Small intestine (tissue), 7 donors: Measurements from ENCODE around the gene BAZ1A. TPM values are rescaled to one million over a fixed set of nuclear protein-coding genes. Genes with fewer than 3 reads are reported as not detected.
"Not testable (repeated sequence)": the region's sequence is repeated elsewhere in the genome, so short reads cannot be mapped to it uniquely, and the experiment has no call there.

Source experiments
- DNase-seq, 2 donors: peaks; one replicate each; pipeline versions ENCODE4 v3.0.0 to v3.0.0-alpha.2; 2013
- FAIRE-seq: peaks from 2 replicates; lab custom pipeline; 2012; peaks lifted over from hg19 to GRCh38; lab: Jason Lieb, UNC
- H3K27ac ChIP-seq, 3 donors: one replicate each; pipeline ENCODE4 v1.5.1; 2013; ENCODE audit warnings: low read length in 2 of 3, mild to moderate bottlenecking in 2 of 3, control low read depth in 1 of 3, inconsistent platforms in 1 of 3, low read depth in 1 of 3, moderate library complexity in 1 of 3
- H3K27me3 ChIP-seq, 3 donors: one replicate each; pipeline ENCODE4 v1.6.1; 2013; ENCODE audit warnings: low read length in 3 of 3, inconsistent platforms in 1 of 3; ENCODE audit not compliant: control insufficient read depth in 3 of 3, insufficient read depth in 3 of 3
- H3K36me3 ChIP-seq, 3 donors: one replicate each; pipeline ENCODE4 v1.6.1; 2013; ENCODE audit warnings: low read length in 3 of 3, inconsistent platforms in 1 of 3, low read depth in 1 of 3, mild to moderate bottlenecking in 1 of 3, moderate library complexity in 1 of 3; ENCODE audit not compliant: control insufficient read depth in 3 of 3, insufficient read depth in 2 of 3
- H3K4me1 ChIP-seq, 3 donors: one replicate each; pipeline ENCODE4 v1.6.1; 2013; ENCODE audit warnings: low read length in 2 of 3, inconsistent platforms in 1 of 3, low read depth in 1 of 3, mild to moderate bottlenecking in 1 of 3, moderate library complexity in 1 of 3; ENCODE audit not compliant: control insufficient read depth in 3 of 3, insufficient read depth in 2 of 3
- H3K4me3 ChIP-seq, 3 donors: one replicate each; pipeline ENCODE4 v1.5.1; 2013; ENCODE audit warnings: low read length in 3 of 3, control low read depth in 1 of 3, inconsistent platforms in 1 of 3, low read depth in 1 of 3, mild to moderate bottlenecking in 1 of 3, moderate library complexity in 1 of 3
- H3K9me3 ChIP-seq, 2 donors: one replicate each; pipeline ENCODE4 v1.6.1; 2013; ENCODE audit warnings: low read depth in 1 of 2, low read length in 1 of 2; ENCODE audit not compliant: control insufficient read depth in 2 of 2, insufficient read depth in 1 of 2
- WGBS, 3 donors: extraction: QIAGEN DNeasy Blood & Tissue Kit; methylation state at CpG; one replicate each; pipeline ENCODE4 v1.1.7; 2013; 5-methylcytosine and 5-hydroxymethylcytosine counted together
- polyA plus RNA-seq, 4 donors: library from polyadenylated mRNA; stranded (reverse) in 3 of 4; unstranded in 1 of 4; fragments of 200-250 nt in 3 of 4; fragments of 120-200 nt in 1 of 4; gene quantifications; one replicate each; pipeline versions ENCODE4 v1.2.1 to v1.2.3, GENCODE V29; 2013
- donor health status: healthy with polysubstance abuse.
- donor health status: control.
- donor health status: control.
- donor health status: Bipolar disorder and iron deficiency.
- donor health status: healthy.

Gene BAZ1A
- polyA plus RNA-seq, 4 donors = 16.4 to 40.3 (median 25.4) TPM

DNA sequence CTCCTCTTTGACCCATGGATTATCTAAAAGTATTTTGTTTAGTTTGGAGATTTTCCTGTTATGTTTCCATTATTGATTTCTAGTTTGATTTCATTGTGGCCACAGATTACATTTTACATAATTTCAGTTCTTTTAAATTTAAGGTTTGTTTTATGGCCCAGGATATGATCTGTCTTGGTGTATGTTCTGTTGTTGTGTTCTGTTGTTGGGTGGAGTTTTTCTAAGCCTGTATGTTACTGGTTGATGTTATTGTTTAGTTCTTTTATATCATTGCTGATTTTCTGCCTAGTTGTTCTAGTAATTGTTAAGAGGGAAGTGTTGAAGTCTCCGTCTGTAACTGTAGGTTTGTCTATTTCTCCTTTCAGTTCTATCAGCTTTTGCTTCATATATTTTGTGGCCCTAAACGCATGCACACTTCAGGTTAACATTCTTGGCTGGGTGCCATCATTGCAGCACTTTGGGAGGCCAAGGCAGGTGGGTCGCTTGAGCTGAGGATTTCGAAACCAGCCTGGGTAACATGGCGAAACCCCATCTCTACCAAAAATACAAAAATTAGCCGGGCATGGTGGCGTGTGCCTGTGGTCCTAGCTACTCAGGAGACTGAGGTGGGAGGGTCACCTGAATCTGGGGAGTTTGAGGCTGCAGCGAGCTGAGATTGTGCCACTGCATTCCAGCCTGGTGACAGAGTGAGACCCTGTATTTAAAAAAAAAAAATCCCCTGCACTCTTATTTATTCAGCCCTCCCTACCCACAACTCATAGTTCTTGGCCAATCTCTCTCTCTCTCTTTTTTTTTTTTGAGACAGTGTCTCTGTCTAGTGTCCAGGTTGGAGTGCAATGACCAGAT lies 132.7 kb downstream of the BAZ1A start:
- DNase-seq (no peak), FAIRE-seq (no peak)
- Histone ChIP-seq H3K4me3 (no peak overlapping the region), H3K27ac (no peak overlapping the region), H3K36me3 (no peaks in the 10 kb centered on the region), H3K4me1 (no peaks in the 10 kb centered on the region), H3K9me3 (no peaks in the 10 kb centered on the region), H3K27me3 (no peaks in the 10 kb centered on the region)
- 84 to 88% (median 85%) methylated on average over 8 of the region's 8 CpGs for WGBS, 3 donors

DNA sequence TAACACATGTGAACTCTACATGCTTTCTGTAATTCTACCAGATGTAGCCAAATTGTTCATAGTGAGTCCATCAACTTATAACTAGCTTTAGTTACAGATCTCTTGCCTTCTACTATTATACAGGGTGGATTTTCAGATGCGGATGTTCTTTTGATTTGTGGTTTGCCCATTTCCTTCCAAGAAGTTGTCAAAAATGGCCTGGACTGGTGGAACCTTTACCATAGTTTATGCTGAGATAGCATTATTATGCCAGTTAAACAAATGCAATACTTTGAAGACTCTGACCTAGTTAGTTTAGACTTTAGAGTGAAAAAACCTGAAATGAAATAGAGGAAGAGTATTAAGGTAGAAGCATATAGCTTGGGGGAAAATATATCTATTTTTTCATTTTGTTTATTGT lies 133.3 kb downstream of the BAZ1A start:
- H3K4me3 ChIP-seq = no peak overlapping the region
- H3K9me3 ChIP-seq = no peaks in the 10 kb centered on the region
- no peaks in the 10 kb centered on the region for H3K4me1 ChIP-seq
- FAIRE-seq (no peak), DNase-seq (peak in 1 of 2 donors; percentile 3)
- 59 to 92% (median 78%) methylated on average over 1 of the region's 1 CpG for WGBS, 3 donors
- no peak overlapping the region for H3K27ac ChIP-seq
- no peaks in the 10 kb centered on the region for H3K27me3 ChIP-seq
- no peaks in the 10 kb centered on the region for H3K36me3 ChIP-seq

DNA sequence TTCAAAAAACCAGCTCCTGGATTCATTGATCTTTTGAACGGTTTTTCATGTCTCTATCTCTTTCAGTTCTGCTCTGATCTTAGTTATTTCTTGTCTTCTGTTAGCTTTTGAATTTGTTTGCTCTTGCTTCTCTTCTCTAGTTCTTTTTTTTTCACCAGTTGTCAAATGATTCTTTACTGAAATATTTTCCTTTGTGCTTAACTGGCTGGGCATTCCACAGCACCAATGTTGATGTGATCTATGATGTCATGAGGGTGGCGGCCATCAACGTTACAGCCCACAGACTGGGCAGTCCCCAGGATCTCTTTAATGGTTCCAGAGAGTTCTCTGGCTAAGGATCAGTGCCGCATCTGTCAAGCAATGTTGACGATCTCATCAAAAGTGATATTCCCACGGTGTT lies 135.0 kb downstream of the BAZ1A start:
- H3K4me1 ChIP-seq, H3K4me3 ChIP-seq, H3K27ac ChIP-seq, DNase-seq, FAIRE-seq, H3K9me3 ChIP-seq, H3K36me3 ChIP-seq, H3K27me3 ChIP-seq: not testable (repeated sequence)
- 76 to 86% (median 80%) methylated on average over 6 of the region's 6 CpGs for WGBS, 3 donors

DNA sequence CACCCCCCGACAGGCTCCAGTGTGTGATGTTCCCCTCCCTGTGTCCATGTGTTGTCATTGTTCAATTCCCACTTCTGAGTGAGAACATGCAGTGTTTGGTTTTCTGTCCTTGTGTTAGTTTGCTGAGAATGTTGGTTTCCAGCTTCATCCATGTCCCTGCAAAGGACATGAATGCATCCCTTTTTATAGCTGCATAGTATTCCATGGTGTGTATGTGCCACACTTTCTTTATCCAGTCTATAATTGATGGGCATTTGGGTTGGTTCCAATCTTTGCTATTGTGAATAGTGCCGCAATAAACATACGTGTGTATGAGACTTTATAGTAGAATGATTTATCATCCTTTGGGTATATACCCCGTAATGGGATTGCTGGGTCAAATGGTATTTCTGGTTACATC lies 138.1 kb downstream of the BAZ1A start:
- 90 to 93% (median 92%) methylated on average over 4 of the region's 4 CpGs for WGBS, 3 donors
- H3K9me3 ChIP-seq, H3K27ac ChIP-seq, H3K27me3 ChIP-seq, H3K4me1 ChIP-seq, DNase-seq, H3K36me3 ChIP-seq, FAIRE-seq, H3K4me3 ChIP-seq: not testable (repeated sequence)

DNA sequence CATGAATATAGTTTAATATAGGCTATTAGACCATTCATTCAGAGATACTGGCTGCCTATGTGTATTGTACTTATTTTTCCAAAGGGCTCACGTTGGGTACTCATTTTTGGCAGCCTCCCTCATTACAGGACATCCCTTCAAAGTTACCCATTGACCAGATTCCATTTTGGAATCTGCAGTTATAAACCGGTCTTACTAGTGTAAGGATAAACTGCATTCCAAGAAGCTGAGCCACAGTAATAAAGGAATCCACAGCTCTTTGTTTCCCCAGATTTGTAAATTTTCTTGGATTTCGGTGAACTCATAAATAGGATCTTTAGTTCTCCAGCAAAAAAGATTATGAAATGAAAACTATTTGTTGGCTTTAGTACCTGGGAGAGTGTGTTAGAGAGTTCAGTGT lies 141.9 kb downstream of the BAZ1A start:
- Histone ChIP-seq H3K4me3 (no peak overlapping the region), H3K27ac (no peak overlapping the region), H3K4me1 (no peaks in the 10 kb centered on the region), H3K9me3 (no peaks in the 10 kb centered on the region), H3K27me3 (no peaks in the 10 kb centered on the region), H3K36me3 (no peaks in the 10 kb centered on the region)
- FAIRE-seq (no peak), DNase-seq (no peak)
- 47 to 66% (median 60%) methylated on average over 3 of the region's 3 CpGs for WGBS, 3 donors

DNA sequence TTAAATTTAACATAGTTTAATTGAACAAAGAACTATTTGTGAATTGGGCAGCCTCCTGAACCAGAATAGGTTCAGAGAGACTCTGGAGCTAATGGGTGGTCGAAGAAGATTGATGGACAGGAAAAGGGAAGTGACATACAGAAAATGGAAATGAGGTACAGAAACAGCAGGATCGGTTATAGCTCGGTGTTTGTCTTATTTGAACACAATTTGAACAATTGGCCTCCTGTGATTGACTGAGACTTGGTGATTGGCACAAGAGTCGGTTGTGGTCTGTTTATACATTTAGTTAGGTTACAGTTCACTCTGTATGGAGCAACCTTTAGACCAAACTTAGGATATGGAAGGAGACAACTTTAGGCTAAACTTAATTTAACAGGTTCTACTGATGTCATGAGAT lies 142.4 kb downstream of the BAZ1A start:
- Histone ChIP-seq H3K9me3 (no peaks in the 10 kb centered on the region), H3K27ac (no peak overlapping the region), H3K4me1 (no peaks in the 10 kb centered on the region), H3K4me3 (no peak overlapping the region), H3K36me3 (no peaks in the 10 kb centered on the region), H3K27me3 (no peaks in the 10 kb centered on the region)
- DNase-seq (no peak), FAIRE-seq (no peak)
- 63 to 77% (median 70%) methylated on average over 4 of the region's 4 CpGs for WGBS, 3 donors

DNA sequence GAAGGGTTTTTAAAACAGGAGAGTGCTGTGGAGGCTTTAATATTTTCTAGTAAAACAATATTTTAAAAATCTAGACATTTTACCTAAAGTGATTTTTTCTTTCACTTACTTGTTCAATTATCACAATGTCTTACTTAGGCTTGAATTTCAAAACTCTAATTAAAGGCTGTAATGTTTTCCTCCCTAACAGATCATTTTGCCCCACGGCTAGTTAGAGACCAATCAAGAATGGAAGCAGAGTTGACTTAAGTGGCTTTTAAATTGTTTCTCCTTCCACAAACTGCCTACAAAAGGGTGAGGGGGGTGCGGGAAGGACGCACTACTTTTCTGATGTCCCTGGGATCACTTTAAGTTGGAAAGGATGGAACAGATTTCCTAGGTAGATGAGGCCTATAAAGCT lies 151.3 kb downstream of the BAZ1A start:
- Histone ChIP-seq H3K4me1 (no peaks in the 10 kb centered on the region), H3K27me3 (no peaks in the 10 kb centered on the region), H3K27ac (no peak overlapping the region), H3K9me3 (no peaks in the 10 kb centered on the region), H3K4me3 (no peak overlapping the region), H3K36me3 (no peaks in the 10 kb centered on the region)
- no peak for DNase-seq
- WGBS, 3 donors = 89 to 97% (median 91%) methylated on average over 3 of the region's 3 CpGs
- FAIRE-seq = no peak

DNA sequence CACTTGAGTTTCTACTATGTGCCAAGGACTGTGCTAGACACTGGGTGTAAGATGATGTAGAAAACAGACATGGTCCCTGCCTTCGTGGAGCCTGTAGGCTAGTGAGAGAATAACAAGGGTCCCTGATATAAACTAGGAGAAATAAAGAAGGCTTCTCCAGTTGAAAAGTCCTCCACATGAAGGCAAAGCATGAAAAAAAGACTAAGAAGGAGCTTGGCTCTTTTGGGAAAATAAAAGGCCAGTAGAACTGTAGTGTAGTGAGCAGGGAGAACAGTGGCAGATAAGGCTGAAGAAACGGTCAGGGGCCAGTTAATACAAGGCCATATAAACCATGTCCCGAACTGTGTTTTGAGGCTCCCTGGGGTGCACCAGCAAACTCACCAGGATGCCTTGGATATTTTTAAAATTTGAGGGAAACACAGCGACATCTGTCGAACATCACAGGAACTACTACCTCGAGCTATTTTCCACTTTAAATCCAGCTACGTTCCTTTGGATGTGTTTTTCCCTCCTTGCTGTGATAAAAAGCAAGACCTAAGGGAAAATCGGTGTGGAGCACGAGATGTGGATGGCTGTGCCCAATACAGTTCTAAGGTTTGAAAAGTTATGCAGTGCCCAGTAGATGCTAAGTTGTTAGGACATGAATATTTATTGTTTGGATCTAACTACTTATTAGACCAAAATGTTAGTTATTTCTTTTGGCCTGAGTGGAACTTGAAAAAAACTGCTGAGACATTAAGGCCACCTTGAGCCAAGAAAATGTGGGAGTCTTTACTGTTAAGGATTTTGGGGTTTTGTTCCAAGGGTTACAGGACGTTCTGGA lies 152.2 kb downstream of the BAZ1A start:
- Histone ChIP-seq H3K4me3 (no peak overlapping the region), H3K27me3 (no peaks in the 10 kb centered on the region), H3K9me3 (no peaks in the 10 kb centered on the region), H3K4me1 (no peaks in the 10 kb centered on the region), H3K36me3 (no peaks in the 10 kb centered on the region), H3K27ac (no peak overlapping the region)
- no peak for FAIRE-seq
- 8 to 13% (median 13%) methylated on average over 10 of the region's 10 CpGs for WGBS, 3 donors
- DNase-seq = peak; percentile 44 to 58
